ENCODE measurements around the gene CALR3. TPM values are rescaled to one million over a fixed set of nuclear protein-coding genes. Genes with fewer than 3 reads are reported as not detected.
A peak's percentile ranks its signal among the peaks of the same experiment; 100 is the strongest.

Gene CALR3
- total RNA-seq, 4 donors from 2014 or later: not detected

DNA sequence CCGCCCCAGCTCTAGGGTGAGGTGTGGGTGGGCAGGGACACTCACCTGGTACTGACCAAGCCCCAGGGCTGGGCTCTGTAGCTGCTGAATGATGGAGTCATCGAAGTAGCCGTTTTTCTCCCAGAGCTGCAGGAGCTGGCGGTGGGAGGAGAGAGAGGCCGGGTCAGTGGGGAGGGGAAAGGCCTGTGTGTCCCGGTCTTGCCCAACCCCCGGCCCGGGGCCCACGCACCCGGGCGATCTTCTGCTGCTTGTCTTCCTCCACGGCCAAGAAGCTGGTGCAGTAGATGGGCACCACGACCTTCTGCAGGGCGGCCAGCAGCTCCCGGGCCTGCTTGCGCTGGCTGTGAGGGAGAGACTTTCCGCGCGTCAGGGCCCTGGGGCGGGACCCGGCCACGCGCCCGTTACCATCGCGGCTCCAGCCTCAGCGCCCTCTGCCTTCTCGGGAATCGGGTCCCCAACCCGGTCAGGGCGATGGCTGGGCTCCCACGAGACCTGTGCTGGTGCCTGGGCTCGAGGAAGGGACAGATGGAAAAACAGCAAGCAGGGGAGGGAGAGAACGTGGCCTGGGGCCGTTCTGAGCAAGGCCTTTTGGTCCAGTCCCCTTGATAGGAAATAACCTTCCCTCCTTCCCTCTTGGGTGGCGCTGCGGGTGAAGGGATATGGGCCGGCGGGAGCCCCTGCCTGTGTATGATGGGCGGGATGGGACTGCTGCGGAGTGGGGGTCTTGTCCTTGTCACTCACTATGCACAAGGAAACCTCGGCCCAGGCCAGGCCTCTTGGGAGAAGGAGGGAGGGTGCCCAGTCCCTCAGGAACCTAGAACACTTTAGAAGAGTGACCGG lies 34.8 kb upstream of the CALR3 start:
- no peak overlapping the region for H3K27ac ChIP-seq
- no peaks in the 10 kb centered on the region for H3K4me1 ChIP-seq
- in situ Hi-C loops (cut with MboI; ENCODE audit: low sequenced_read_pairs in 4 of 4) (loop anchor here in 1 of 4 donors (25.0 kb wide), 1 partner anchor 293 kb away; no protein-coding TSS in a partner anchor), intact Hi-C loops (cut with DNase I; ENCODE audit: low total_unique reads) (no loop called here)
- TF ChIP-seq, protein P1, sequence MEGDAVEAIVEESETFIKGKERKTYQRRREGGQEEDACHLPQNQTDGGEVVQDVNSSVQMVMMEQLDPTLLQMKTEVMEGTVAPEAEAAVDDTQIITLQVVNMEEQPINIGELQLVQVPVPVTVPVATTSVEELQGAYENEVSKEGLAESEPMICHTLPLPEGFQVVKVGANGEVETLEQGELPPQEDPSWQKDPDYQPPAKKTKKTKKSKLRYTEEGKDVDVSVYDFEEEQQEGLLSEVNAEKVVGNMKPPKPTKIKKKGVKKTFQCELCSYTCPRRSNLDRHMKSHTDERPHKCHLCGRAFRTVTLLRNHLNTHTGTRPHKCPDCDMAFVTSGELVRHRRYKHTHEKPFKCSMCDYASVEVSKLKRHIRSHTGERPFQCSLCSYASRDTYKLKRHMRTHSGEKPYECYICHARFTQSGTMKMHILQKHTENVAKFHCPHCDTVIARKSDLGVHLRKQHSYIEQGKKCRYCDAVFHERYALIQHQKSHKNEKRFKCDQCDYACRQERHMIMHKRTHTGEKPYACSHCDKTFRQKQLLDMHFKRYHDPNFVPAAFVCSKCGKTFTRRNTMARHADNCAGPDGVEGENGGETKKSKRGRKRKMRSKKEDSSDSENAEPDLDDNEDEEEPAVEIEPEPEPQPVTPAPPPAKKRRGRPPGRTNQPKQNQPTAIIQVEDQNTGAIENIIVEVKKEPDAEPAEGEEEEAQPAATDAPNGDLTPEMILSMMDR (IDR thresholded peaks at IDR 0.05 in 4 of 5, conservative IDR thresholded peaks at IDR 0.05 in 1 of 5): no peak
- TF ChIP-seq POLR2A (IDR thresholded peaks at IDR 0.05): no peak
- no peaks in the 10 kb centered on the region for H3K27me3 ChIP-seq
- H3K9me3 ChIP-seq: no peaks in the 10 kb centered on the region
- ATAC-seq (no peak), DNase-seq (no peak)
- H3K4me3 ChIP-seq: no peak overlapping the region
- H3K36me3 ChIP-seq: peaks cover 0 to 100% of the 10 kb centered on the region in 2 donors

DNA sequence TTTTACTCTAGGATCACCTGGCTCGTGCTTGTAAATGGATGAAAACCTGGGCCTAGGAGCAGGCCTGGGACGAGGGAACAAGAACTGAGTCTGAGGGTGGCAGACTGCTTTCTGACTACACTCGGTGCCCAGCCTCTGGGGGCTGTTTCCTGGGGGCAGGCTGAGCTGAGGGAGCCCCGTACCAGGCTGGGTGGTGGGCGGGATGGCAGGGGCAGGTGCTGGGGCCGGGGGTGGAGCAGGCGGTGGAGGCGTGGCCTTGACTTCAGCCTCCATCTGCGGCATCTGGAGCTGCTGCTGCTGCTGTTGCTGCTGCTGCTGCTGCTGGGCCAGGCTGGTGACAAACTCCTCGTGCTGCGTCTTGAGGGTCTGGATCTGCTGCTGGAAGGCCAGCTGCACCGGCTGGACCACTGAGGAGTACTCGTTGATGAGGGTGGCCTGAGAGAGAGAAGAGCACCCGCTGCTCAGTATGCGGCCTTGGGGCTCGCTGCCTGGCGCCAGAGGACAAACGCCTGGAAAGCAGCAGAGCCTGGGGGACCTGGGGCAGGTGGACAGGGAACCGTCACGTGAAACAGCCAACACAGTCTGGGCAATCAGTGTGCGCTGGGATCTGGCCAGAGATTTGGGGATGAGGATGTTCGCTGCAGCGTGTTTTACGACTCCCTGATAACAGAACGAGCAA lies 33.6 kb upstream of the CALR3 start:
- no peak for TF ChIP-seq POLR2A (IDR thresholded peaks at IDR 0.05)
- Histone ChIP-seq H3K4me3 (no peak overlapping the region), H3K4me1 (no peaks in the 10 kb centered on the region), H3K36me3 (peaks cover 0 to 100% of the 10 kb centered on the region in 2 donors), H3K9me3 (no peaks in the 10 kb centered on the region), H3K27me3 (no peaks in the 10 kb centered on the region), H3K27ac (no peak overlapping the region)
- DNase-seq (no peak), ATAC-seq (no peak)
- in situ Hi-C loops (cut with MboI; ENCODE audit: low sequenced_read_pairs in 4 of 4) (loop anchor here in 1 of 4 donors (25.0 kb wide), 1 partner anchor 292 kb away; no protein-coding TSS in a partner anchor), intact Hi-C loops (cut with DNase I; ENCODE audit: low total_unique reads) (no loop called here)

DNA sequence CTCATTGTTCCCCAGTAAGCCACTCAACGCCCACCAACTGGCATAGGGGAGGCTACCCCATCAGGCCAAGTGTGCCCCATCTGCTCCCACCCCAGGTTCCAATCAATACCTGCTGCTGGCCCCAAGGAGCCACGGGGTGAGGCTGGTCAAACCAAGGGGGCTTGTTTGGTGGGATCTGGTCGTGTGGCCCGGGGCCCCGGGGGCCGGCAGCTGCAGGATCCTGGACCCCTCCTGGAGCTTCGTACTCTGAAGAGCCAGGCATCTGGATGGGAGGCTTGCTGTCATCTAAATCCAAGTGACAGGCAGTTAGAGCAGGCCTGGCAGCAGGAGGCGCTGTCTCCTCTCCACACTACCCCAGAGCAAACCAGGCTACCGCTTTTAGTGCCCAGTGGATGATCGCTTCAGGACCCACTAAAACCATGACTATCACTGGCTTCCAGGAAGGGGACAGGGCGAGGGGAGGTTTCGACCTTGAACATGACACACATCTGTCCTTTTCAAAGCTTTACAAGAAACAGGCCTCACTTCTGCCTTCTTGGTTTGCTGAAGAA lies 32.1 kb upstream of the CALR3 start:
- in situ Hi-C loops (cut with MboI; ENCODE audit: low sequenced_read_pairs in 4 of 4): loop anchor here in 1 of 4 donors (25.0 kb wide), 1 partner anchor 291 kb away; no protein-coding TSS in a partner anchor
- Histone ChIP-seq H3K27ac (peak overlapping the region in 1 of 4 donors; percentile 9), H3K9me3 (no peaks in the 10 kb centered on the region), H3K27me3 (no peaks in the 10 kb centered on the region), H3K4me3 (no peak overlapping the region), H3K36me3 (peaks cover 0 to 100% of the 10 kb centered on the region in 2 donors), H3K4me1 (no peaks in the 10 kb centered on the region)
- no peak for ATAC-seq
- no peak for DNase-seq
- TF ChIP-seq, protein P1 (IDR thresholded peaks at IDR 0.05 in 4 of 5, conservative IDR thresholded peaks at IDR 0.05 in 1 of 5): peak in 1 of 5 experiments; percentile 20
- TF ChIP-seq POLR2A (IDR thresholded peaks at IDR 0.05): no peak
- intact Hi-C loops (cut with DNase I; ENCODE audit: low total_unique reads): no loop called here

DNA sequence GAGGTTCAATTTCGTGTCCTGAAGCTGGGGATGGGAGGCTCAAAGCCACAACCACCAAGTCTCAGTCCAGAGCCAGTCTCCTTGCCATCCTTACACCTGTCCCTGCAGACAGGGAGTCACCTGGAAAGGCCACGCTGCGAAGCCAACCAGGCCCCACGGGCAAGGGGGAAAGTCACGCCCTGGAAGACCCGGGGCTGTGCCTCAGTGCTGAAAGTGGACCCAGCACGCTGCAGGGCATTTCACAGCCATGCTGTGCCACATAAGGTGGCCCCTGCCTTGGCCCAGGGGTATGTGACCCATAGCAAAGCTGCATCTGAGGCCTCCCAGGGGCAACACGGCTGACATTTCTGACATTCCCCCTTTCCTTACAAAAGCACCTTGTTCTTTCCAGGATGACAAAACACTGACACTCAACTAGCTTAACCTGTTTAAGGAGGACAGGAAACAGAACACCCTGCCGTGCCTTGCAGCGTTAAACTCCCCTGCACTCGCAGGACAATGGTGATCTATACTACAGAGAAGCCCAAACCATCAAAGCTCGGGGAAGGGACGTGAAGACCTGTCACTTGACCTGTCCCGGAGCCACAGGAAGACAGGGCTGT lies 31.5 kb upstream of the CALR3 start:
- no peaks in the 10 kb centered on the region for H3K27me3 ChIP-seq
- no peak for DNase-seq
- intact Hi-C loops (cut with DNase I; ENCODE audit: low total_unique reads) (no loop called here), in situ Hi-C loops (cut with MboI; ENCODE audit: low sequenced_read_pairs in 4 of 4) (loop anchor here in 1 of 4 donors (25.0 kb wide), 1 partner anchor 290 kb away; no protein-coding TSS in a partner anchor)
- no peaks in the 10 kb centered on the region for H3K9me3 ChIP-seq
- TF ChIP-seq POLR2A (IDR thresholded peaks at IDR 0.05): no peak
- TF ChIP-seq, protein P1 (IDR thresholded peaks at IDR 0.05 in 4 of 5, conservative IDR thresholded peaks at IDR 0.05 in 1 of 5): no peak
- ATAC-seq: no peak
- peaks cover 0 to 100% of the 10 kb centered on the region in 2 donors for H3K36me3 ChIP-seq
- no peaks in the 10 kb centered on the region for H3K4me1 ChIP-seq
- no peak overlapping the region for H3K4me3 ChIP-seq
- peak overlapping the region in 1 of 4 donors; percentile 46 for H3K27ac ChIP-seq

All from gastrocnemius medialis (tissue), 4 donors.